K562 (cell line): ENCODE data around the gene BEST1. TPM values are rescaled to one million over a fixed set of nuclear protein-coding genes. Genes with fewer than 3 reads are reported as not detected.
A peak's percentile ranks its signal among the peaks of the same experiment; 100 is the strongest.

Experiments used
- ARID2 ChIP-seq: fragments of 450-650 bp; IDR thresholded peaks from 2 replicates; pipeline ENCODE4 v1.6.1; 2017; ENCODE audit warnings: antibody characterized with exemption, mild to moderate bottlenecking
- ARNT ChIP-seq, 2 experiments: fragments of 450-650 bp; IDR thresholded peaks; 2 replicates each; pipeline ENCODE4 v1.6.1; 2016; ENCODE audit warnings: mild to moderate bottlenecking in 1 of 2
- ATF2 ChIP-seq: sonication (generic); formaldehyde crosslinking; IDR thresholded peaks from 2 replicates; pipeline ENCODE4 v1.8.1; 2022; ENCODE audit warnings: missing genetic modification reagents
- C11orf30 ChIP-seq: fragments of 450-650 bp; IDR thresholded peaks from 2 replicates; pipeline ENCODE4 v1.6.1; 2016; ENCODE audit warnings: low read depth, mild to moderate bottlenecking
- DMBX1 ChIP-seq: fragments of 250-450 bp; sonication (Bioruptor Pico); IDR thresholded peaks from 2 replicates; pipeline ENCODE4 v1.8.0; 2022; ENCODE audit warnings: inconsistent platforms, mild to moderate bottlenecking, moderate library complexity, borderline replicate concordance
- ID3 ChIP-seq, 2 experiments: fragments of 250-450 bp in 1 of 2; fragments of 450-650 bp in 1 of 2; sonication (Bioruptor Pico) in 1 of 2; IDR thresholded peaks; 2 replicates each; pipeline versions ENCODE4 v1.6.1 to v1.8.0; 2016 to 2021; ENCODE audit warnings: mild to moderate bottlenecking in 2 of 2, moderate library complexity in 2 of 2, missing compliant biosample characterization in 1 of 2, missing genetic modification characterization in 1 of 2
- KLF16 ChIP-seq: IDR thresholded peaks from 2 replicates; pipeline ENCODE4 v1.6.1; 2016; ENCODE audit warnings: antibody characterized with exemption
- MAFG ChIP-seq: fragments of 450-650 bp; conservative IDR thresholded peaks from 2 replicates; pipeline ENCODE4 v1.6.1; 2016; ENCODE audit warnings: missing genetic modification characterization, missing compliant biosample characterization
- MEF2A ChIP-seq: IDR thresholded peaks from 2 replicates; pipeline ENCODE4 v1.6.1; 2011; ENCODE audit warnings: low read depth, mild to moderate bottlenecking, low read length, moderate library complexity; ENCODE audit not compliant: control insufficient read depth
- NFATC3 ChIP-seq: fragments of 450-650 bp; IDR thresholded peaks from 2 replicates; pipeline ENCODE4 v1.6.1; 2017; ENCODE audit warnings: mild to moderate bottlenecking
- POLR3G ChIP-seq: IDR thresholded peaks from 2 replicates; pipeline ENCODE4 v1.6.1; 2011; ENCODE audit not compliant: insufficient read length, insufficient replicate concordance; ENCODE audit errors: extremely low read depth
- RB1 ChIP-seq: fragments of 450-650 bp; IDR thresholded peaks from 2 replicates; pipeline ENCODE4 v1.6.1; 2017; ENCODE audit warnings: low read depth, mild to moderate bottlenecking
- SMAD2 ChIP-seq: fragments of 150-350 bp; IDR thresholded peaks from 2 replicates; pipeline ENCODE4 v1.6.1; 2014; ENCODE audit warnings: low read depth, mild to moderate bottlenecking, low read length
- STAT5B ChIP-seq: fragments of 250-450 bp; sonication (Bioruptor Pico); IDR thresholded peaks from 2 replicates; pipeline ENCODE4 v1.8.0; 2021; ENCODE audit warnings: mild to moderate bottlenecking, inconsistent platforms
- TAF7 ChIP-seq: fragments of 450-650 bp; IDR thresholded peaks from 2 replicates; pipeline ENCODE4 v1.6.1; 2016; ENCODE audit warnings: missing genetic modification characterization, missing compliant biosample characterization
- XRCC4 ChIP-seq: IDR thresholded peaks from one replicate; pipeline ENCODE4 v1.6.1; 2011; ENCODE audit not compliant: insufficient read depth, insufficient read length; ENCODE audit errors: extremely low read depth
- ZNF436 ChIP-seq: fragments of 250-450, 450-650 bp; sonication (Bioruptor Pico); formaldehyde crosslinking; IDR thresholded peaks from 2 replicates; pipeline ENCODE4 v1.7.0; 2020; ENCODE audit warnings: mild to moderate bottlenecking
- ZNF551 ChIP-seq: fragments of 250-450 bp; sonication (Bioruptor Pico); IDR thresholded peaks from 2 replicates; pipeline ENCODE4 v1.5.0; 2021; ENCODE audit warnings: mild to moderate bottlenecking, moderate library complexity
- ZNF75A ChIP-seq: fragments of 450-650 bp; formaldehyde crosslinking; IDR thresholded peaks from 2 replicates; pipeline ENCODE4 v1.4.0; 2020; ENCODE audit warnings: mild to moderate bottlenecking
- ZNF79 ChIP-seq: fragments of 250-450 bp; sonication (Bioruptor Pico); IDR thresholded peaks from 2 replicates; pipeline ENCODE4 v1.4.0; 2020; ENCODE audit warnings: low read depth, mild to moderate bottlenecking, moderate library complexity
- polyA plus RNA-seq, 8 experiments: library from polyadenylated mRNA; depleted of rRNA in 4 of 8; stranded (reverse) in 5 of 8; unstranded in 3 of 8; fragments of >200 nt; fragmentation: Nextera tagmentation in 2 of 8; fragmentation: Illumina TruSeq in 1 of 8; extraction: Ambion mirVana in 2 of 8; extraction: Trizol in 1 of 8; gene quantifications; 2 replicates each; pipeline versions ENCODE4 v1.2.1 to v1.2.3, GENCODE V29; 2011 to 2014; ENCODE audit warnings: inconsistent platforms in 1 of 8, missing spikeins in 1 of 8
- total RNA-seq, 7 experiments: library from RNA; depleted of rRNA in 6 of 7; stranded (reverse); fragments of >200 nt in 6 of 7; fragmentation: Illumina TruSeq in 2 of 7; extraction: Trizol in 2 of 7; gene quantifications; 2 replicates each; pipeline versions ENCODE4 v1.2.1 to v1.2.3, GENCODE V29; 2011 to 2021; ENCODE audit warnings: low replicate concordance in 1 of 7
- TF ChIP-seq, protein P1 (sequence below), 3 experiments: IDR thresholded peaks in 2 of 3; conservative IDR thresholded peaks in 1 of 3; 2 replicates each; pipeline ENCODE4 v1.5.1; 2011 to 2012; ENCODE audit warnings: low read length in 3 of 3, mild to moderate bottlenecking in 3 of 3, control low read depth in 2 of 3, improper control_type of control experiment in 1 of 3, inconsistent platforms in 1 of 3, low read depth in 1 of 3, mixed read lengths in 1 of 3, moderate library complexity in 1 of 3; ENCODE audit not compliant: insufficient read depth in 2 of 3

The BEST1 gene
- total and polyA plus RNA-seq, 9 of the 15 experiments (the other 6 are each of a cell fraction or from before 2014, with no cell fraction given): 0.07 to 1.3 (median 0.40) TPM

DNA sequence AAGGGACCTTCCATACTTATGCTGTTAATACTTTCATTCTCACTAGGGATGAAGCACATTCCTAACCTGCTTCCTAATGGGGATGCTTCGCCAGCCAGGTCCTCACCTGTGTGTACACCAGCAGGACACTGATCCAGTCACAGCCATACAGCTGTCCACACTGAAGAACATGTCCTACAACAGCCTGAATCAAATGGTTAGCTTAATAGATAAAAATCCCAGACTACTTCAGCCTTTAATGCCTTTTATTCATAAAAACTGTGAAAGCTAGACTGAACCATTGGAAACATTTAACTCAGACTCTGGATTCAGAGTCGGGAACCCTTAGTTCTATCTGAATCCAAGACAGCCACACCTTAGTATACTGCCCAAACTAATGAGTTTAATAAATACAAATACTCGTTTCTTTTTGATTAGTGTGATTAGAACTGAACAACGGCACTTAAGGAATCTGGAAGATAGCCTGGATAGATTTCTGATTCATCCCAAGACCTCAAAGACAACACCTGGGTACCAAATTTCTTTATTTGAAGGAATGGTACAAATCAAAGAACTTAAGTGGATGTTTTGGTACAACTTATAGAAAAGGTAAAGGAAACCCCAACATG lies 14.0 kb downstream of the BEST1 start (continued):
- TF ChIP-seq POLR3G: no peak
- no peak for TF ChIP-seq ATF2 (CRISPR knock-in tag)
- no peak; the same call in 1 of the 2 replicates for TF ChIP-seq ZNF75A (CRISPR knock-in tag)
- TF ChIP-seq ID3 (CRISPR knock-in tag; IDR thresholded peaks at IDR 0.05): no peak
- TF ChIP-seq ID3 (tag; IDR thresholded peaks at IDR 0.05): no peak
- TF ChIP-seq MAFG: no peak
- TF ChIP-seq XRCC4: no peak
- TF ChIP-seq ARNT (IDR thresholded peaks at IDR 0.05): no peak
- TF ChIP-seq, protein P1, sequence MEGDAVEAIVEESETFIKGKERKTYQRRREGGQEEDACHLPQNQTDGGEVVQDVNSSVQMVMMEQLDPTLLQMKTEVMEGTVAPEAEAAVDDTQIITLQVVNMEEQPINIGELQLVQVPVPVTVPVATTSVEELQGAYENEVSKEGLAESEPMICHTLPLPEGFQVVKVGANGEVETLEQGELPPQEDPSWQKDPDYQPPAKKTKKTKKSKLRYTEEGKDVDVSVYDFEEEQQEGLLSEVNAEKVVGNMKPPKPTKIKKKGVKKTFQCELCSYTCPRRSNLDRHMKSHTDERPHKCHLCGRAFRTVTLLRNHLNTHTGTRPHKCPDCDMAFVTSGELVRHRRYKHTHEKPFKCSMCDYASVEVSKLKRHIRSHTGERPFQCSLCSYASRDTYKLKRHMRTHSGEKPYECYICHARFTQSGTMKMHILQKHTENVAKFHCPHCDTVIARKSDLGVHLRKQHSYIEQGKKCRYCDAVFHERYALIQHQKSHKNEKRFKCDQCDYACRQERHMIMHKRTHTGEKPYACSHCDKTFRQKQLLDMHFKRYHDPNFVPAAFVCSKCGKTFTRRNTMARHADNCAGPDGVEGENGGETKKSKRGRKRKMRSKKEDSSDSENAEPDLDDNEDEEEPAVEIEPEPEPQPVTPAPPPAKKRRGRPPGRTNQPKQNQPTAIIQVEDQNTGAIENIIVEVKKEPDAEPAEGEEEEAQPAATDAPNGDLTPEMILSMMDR (IDR thresholded peaks at IDR 0.05 in 2 of 3, conservative IDR thresholded peaks at IDR 0.05 in 1 of 3; ENCODE audit: insufficient read depth in 2 of 3, low read depth in 1 of 3, low read length in 3 of 3): no peak
- no peak for TF ChIP-seq RB1
- TF ChIP-seq ZNF551 (CRISPR knock-in tag): 0 out of 2 replicates have a peak, but pooled peaks have one; percentile 46
- no peak for TF ChIP-seq ZNF79 (CRISPR knock-in tag)
- TF ChIP-seq KLF16: no peak
- peak; percentile 54; the same call in 1 of the 2 replicates for TF ChIP-seq NFATC3
- no peak for TF ChIP-seq SMAD2
- no peak; the same call in 1 of the 2 replicates for TF ChIP-seq DMBX1 (CRISPR knock-in tag)
- TF ChIP-seq ARID2: no peak
- TF ChIP-seq C11orf30: no peak
- TF ChIP-seq TAF7 (tag): no peak
- no peak for TF ChIP-seq STAT5B (CRISPR knock-in tag)
- no peak for TF ChIP-seq MEF2A
- peak; percentile 93 for TF ChIP-seq ZNF436 (CRISPR knock-in tag)
